ENCODE data around the gene KIAA1549. TPM values are rescaled to one million over a fixed set of nuclear protein-coding genes. Genes with fewer than 3 reads are reported as not detected.
"Not testable (repeated sequence)": the region's sequence is repeated elsewhere in the genome, so short reads cannot be mapped to it uniquely, and the experiment has no call there.

Gene KIAA1549
- total RNA-seq, 1 donor, result 3.3 TPM

DNA sequence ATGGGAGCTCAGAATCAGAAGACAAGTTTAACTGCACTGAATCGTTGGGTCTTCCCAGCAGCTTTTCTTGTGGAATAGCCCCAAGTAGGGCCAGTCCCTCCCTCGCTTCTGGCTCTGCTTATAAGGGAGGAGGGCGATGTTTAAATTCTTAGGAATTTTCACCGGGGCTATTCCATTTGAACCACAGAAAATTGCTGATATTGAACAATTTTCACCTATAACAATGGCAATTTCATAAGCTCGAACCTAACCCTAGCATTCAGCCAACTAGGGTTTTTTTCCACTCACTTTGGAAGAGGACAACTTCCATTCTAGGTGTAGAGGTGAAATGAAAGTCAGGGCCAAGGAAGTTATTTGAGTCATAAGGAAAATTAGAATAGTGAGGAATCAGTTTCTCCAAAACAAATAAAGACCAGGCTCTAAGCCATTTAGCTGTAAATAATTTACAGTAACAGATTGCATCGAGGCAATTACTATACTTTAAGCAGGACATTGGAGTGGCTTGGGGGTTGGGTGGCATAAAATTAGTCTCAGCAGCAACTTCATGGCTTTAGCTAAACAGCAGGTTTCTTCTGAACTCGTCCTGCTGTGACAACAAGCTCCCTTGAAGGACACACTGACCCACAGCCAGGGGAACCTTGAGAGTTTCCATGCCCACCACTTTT is 181.7 kb downstream of the KIAA1549 start:
- Histone ChIP-seq H3K27ac (ENCODE audit: low read depth, low read length) (no peak overlapping the region), H3K4me1 (ENCODE audit: insufficient read depth, low read length) (no peaks in the 10 kb centered on the region), H3K9me3 (ENCODE audit: low read depth, low read length) (no peaks in the 10 kb centered on the region), H3K4me3 (ENCODE audit: insufficient read depth, low read length) (no peak overlapping the region), H3K79me2 (ENCODE audit: insufficient read depth, low read length) (no peaks in the 10 kb centered on the region), H3K4me2 (ENCODE audit: insufficient read depth, low read length) (no peak overlapping the region), H3K36me3 (ENCODE audit: insufficient read depth, low read length) (no peaks in the 10 kb centered on the region), H3K27me3 (ENCODE audit: insufficient read depth, low read length) (no peaks in the 10 kb centered on the region), H2AFZ (ENCODE audit: low read length) (no peak overlapping the region), H4K20me1 (ENCODE audit: insufficient read depth, low read length) (no peaks in the 10 kb centered on the region)
- no peak for DNase-seq (ENCODE audit: insufficient read length, low spot score, missing footprints)
- TF ChIP-seq, protein P1, sequence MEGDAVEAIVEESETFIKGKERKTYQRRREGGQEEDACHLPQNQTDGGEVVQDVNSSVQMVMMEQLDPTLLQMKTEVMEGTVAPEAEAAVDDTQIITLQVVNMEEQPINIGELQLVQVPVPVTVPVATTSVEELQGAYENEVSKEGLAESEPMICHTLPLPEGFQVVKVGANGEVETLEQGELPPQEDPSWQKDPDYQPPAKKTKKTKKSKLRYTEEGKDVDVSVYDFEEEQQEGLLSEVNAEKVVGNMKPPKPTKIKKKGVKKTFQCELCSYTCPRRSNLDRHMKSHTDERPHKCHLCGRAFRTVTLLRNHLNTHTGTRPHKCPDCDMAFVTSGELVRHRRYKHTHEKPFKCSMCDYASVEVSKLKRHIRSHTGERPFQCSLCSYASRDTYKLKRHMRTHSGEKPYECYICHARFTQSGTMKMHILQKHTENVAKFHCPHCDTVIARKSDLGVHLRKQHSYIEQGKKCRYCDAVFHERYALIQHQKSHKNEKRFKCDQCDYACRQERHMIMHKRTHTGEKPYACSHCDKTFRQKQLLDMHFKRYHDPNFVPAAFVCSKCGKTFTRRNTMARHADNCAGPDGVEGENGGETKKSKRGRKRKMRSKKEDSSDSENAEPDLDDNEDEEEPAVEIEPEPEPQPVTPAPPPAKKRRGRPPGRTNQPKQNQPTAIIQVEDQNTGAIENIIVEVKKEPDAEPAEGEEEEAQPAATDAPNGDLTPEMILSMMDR (IDR thresholded peaks at IDR 0.05; ENCODE audit: extremely low read depth, low read depth, low read length), result no peak

DNA sequence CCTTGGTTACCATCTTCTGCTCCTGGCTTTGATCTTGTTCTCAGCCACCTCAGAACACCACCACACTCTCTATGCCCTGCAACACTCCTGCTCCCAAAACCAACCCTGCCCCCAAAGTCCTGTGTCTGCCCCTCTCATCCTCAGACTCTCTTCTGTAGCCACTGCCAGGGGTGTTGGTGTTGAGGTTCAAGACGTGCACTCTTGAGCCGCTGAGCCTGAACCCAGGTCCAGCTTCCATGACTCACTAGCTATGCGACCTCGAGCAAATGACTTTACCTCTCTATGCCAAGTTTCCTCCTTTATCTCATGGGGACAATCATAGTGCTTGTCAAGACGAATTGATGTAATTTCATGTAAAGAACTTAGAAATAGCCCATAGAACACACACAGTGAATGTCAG is 182.4 kb downstream of the KIAA1549 start:
- H3K27ac ChIP-seq (ENCODE audit: low read depth, low read length), result no peak overlapping the region
- no peak overlapping the region for H3K4me2 ChIP-seq (ENCODE audit: insufficient read depth, low read length)
- no peaks in the 10 kb centered on the region for H3K79me2 ChIP-seq (ENCODE audit: insufficient read depth, low read length)
- H3K36me3 ChIP-seq (ENCODE audit: insufficient read depth, low read length), result no peaks in the 10 kb centered on the region
- H3K9me3 ChIP-seq (ENCODE audit: low read depth, low read length), result no peaks in the 10 kb centered on the region
- H4K20me1 ChIP-seq (ENCODE audit: insufficient read depth, low read length), result no peaks in the 10 kb centered on the region
- TF ChIP-seq, protein P1 (IDR thresholded peaks at IDR 0.05; ENCODE audit: extremely low read depth, low read depth, low read length), result no peak
- H3K27me3 ChIP-seq (ENCODE audit: insufficient read depth, low read length), result no peaks in the 10 kb centered on the region
- DNase-seq (ENCODE audit: insufficient read length, low spot score, missing footprints), result no peak
- H3K4me1 ChIP-seq (ENCODE audit: insufficient read depth, low read length), result no peaks in the 10 kb centered on the region
- H3K4me3 ChIP-seq (ENCODE audit: insufficient read depth, low read length), result no peak overlapping the region
- no peak overlapping the region for H2AFZ ChIP-seq (ENCODE audit: low read length)

DNA sequence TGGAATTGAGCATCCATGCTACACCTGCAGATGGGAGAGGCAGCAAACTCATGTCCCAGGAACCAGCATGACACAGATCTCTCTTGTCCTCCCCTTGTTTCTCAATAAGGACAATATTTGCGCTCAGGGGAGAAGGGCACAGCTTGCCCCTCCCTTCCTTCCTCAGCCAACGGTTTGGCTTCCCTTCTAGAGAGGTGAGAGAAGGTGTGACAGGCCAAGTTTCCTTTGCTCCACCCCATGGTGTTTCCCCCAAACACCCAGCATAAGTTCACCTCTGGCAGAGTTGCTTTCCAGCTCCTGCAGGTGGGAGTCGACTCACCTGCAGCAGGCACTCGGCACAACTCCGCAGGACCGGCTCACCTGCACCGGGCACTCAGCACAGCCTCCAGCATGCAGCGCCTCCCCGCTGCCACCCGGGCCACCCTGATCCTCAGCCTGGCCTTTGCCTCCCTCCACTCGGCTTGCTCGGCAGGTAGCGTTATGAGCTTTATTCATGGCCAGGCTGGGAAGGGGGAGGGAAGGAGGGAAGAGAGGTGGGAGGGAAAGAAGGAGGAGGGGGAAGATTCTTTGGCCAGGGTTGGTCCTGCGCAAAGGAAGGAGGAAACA is 183.4 kb downstream of the KIAA1549 start, which contains the start of the genes ATP6V0A4 and TMEM213:
TSS of gene ATP6V0A4 (minus strand) at position 482 of the 606 bp plus-strand sequence. CDS start 26,949 bp downstream, outside the sequence.
TSS of gene TMEM213 (plus strand) at position 280 of the 606 bp plus-strand sequence. CDS start at position 391, 111 bp downstream.
- Histone ChIP-seq H3K9me3 (ENCODE audit: low read depth, low read length) (no peaks in the 10 kb centered on the region), H3K4me1 (ENCODE audit: insufficient read depth, low read length) (no peaks in the 10 kb centered on the region), H3K4me2 (ENCODE audit: insufficient read depth, low read length) (no peak within 1 kb of the TSS), H2AFZ (ENCODE audit: low read length) (no peak within 1 kb of the TSS), H3K79me2 (ENCODE audit: insufficient read depth, low read length) (no peaks in the 10 kb centered on the region), H4K20me1 (ENCODE audit: insufficient read depth, low read length) (no peaks in the 10 kb centered on the region), H3K36me3 (ENCODE audit: insufficient read depth, low read length) (no peaks in the 10 kb centered on the region), H3K27me3 (ENCODE audit: insufficient read depth, low read length) (no peaks in the 10 kb centered on the region), H3K4me3 (ENCODE audit: insufficient read depth, low read length) (no peak within 1 kb of the TSS), H3K27ac (ENCODE audit: low read depth, low read length) (no peak within 1 kb of the TSS)
- DNase-seq (ENCODE audit: insufficient read length, low spot score, missing footprints), result no peak
- TF ChIP-seq, protein P1 (IDR thresholded peaks at IDR 0.05; ENCODE audit: extremely low read depth, low read depth, low read length), result no peak

DNA sequence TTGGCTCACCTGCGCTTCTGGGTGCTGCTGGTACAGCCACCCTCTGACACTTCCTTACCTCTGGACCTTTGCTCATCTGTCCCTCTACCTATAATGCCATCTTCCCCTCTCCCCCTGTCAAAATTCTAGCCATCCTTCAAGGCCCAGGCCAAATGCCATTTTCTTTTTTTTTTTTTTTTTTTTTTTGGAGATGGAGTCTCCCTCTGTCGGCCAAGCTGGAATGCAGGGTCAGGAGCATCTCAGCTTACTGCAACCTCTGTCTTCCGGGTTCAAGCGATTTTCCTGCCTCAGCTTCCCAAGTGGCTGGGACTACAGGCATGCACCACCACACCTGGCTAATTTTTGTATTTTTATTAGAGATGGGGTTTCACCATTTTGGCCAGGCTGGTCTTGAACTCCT is 184.1 kb downstream of the KIAA1549 start:
- H3K79me2 ChIP-seq (ENCODE audit: insufficient read depth, low read length); H3K27ac ChIP-seq (ENCODE audit: low read depth, low read length); DNase-seq (ENCODE audit: insufficient read length, low spot score, missing footprints): not testable (repeated sequence)

More for the DNA sequence above, 184.1 kb downstream of the KIAA1549 start:
- H2AFZ ChIP-seq (ENCODE audit: low read length); H3K27me3 ChIP-seq (ENCODE audit: insufficient read depth, low read length); H3K4me2 ChIP-seq (ENCODE audit: insufficient read depth, low read length); H3K4me3 ChIP-seq (ENCODE audit: insufficient read depth, low read length); H3K4me1 ChIP-seq (ENCODE audit: insufficient read depth, low read length); H4K20me1 ChIP-seq (ENCODE audit: insufficient read depth, low read length); H3K36me3 ChIP-seq (ENCODE audit: insufficient read depth, low read length); H3K9me3 ChIP-seq (ENCODE audit: low read depth, low read length): not testable (repeated sequence)

Data from osteoblast (primary cell).